Panc1 (cell line): ENCODE results near the gene KNCN. TPM values are rescaled to one million over a fixed set of nuclear protein-coding genes. Genes with fewer than 3 reads are reported as not detected.

Source experiments
- ATAC-seq: fragments of 200-7000 bp; cut with Tn5 transposase; 2 replicates; pipeline ENCODE4 v1.9.1; 2020; ENCODE audit warnings: mild to moderate bottlenecking, moderate library complexity
- BruUV-seq: library from RNA; stranded (reverse); fragments of 400-500 nt; replicated peaks from 2 replicates; lab custom pipeline; 2021; lab: Mats Ljungman, UMichigan
- CTCF ChIA-PET: fragments of 300-600 bp; sonication (Branson Sonifier 250); formaldehyde crosslinking; loops from one replicate; lab custom pipeline; 2022; ENCODE audit warnings: antibody characterized with exemption; lab: Charles Lee
- POLR2A ChIA-PET: fragments of 300-600 bp; sonication (Branson Sonifier 250); formaldehyde crosslinking; loops from one replicate; lab custom pipeline; 2022; ENCODE audit warnings: antibody characterized with exemption; lab: Charles Lee
- DNase-seq: peaks from one replicate; pipeline ENCODE4 v3.0.0-alpha.2; 2010; ENCODE audit warnings: low read depth, low spot score
- H3K27ac ChIP-seq: 2 replicates; pipeline ENCODE4 v1.5.1; 2011; ENCODE audit warnings: mild to moderate bottlenecking, low read length, inconsistent platforms
- H3K27me3 ChIP-seq: fragments of 200-500 bp; sonication (Bioruptor generic); 2 replicates; pipeline ENCODE4 v1.6.0; 2014; ENCODE audit warnings: low read length, inconsistent platforms; ENCODE audit not compliant: control insufficient read depth, insufficient read depth
- H3K36me3 ChIP-seq: fragments of 200-500 bp; sonication (Bioruptor generic); 2 replicates; pipeline ENCODE4 v1.5.1; 2014; ENCODE audit warnings: inconsistent platforms, mild to moderate bottlenecking, low read length, moderate library complexity; ENCODE audit not compliant: control insufficient read depth, insufficient read depth
- H3K4me1 ChIP-seq: 2 replicates; pipeline ENCODE4 v1.5.1; 2011; ENCODE audit warnings: inconsistent platforms, mild to moderate bottlenecking, low read length, moderate library complexity; ENCODE audit not compliant: control insufficient read depth, insufficient read depth
- H3K4me3 ChIP-seq, 2 experiments: 2 replicates each; pipeline ENCODE4 v1.5.1; 2011 to 2012; ENCODE audit warnings: low read depth in 2 of 2, low read length in 2 of 2, mild to moderate bottlenecking in 2 of 2, inconsistent platforms in 1 of 2, moderate library complexity in 1 of 2
- H3K9me3 ChIP-seq: fragments of 200-500 bp; sonication (Bioruptor generic); 2 replicates; pipeline ENCODE4 v1.5.1; 2014; ENCODE audit warnings: low read depth, mild to moderate bottlenecking, inconsistent platforms, low read length, moderate library complexity; ENCODE audit not compliant: control insufficient read depth, insufficient read depth
- CTCF ChIP-seq: fragments of 450-650 bp; IDR thresholded peaks from 2 replicates; pipeline ENCODE4 v1.5.1; 2017; ENCODE audit warnings: mild to moderate bottlenecking
- POLR2AphosphoS5 ChIP-seq: IDR thresholded peaks from 2 replicates; pipeline ENCODE4 v1.6.1; 2012; ENCODE audit warnings: mild to moderate bottlenecking, low read depth, low read length, moderate library complexity
- REST ChIP-seq, 2 experiments: IDR thresholded peaks; 2 replicates each; pipeline ENCODE4 v1.6.1; 2011 to 2012; ENCODE audit warnings: low read depth in 2 of 2, control low read depth in 1 of 2, low read length in 1 of 2, mild to moderate bottlenecking in 1 of 2, moderate library complexity in 1 of 2; ENCODE audit not compliant: insufficient read depth in 1 of 2
- SIN3A ChIP-seq: IDR thresholded peaks from 2 replicates; pipeline ENCODE4 v1.6.1; 2012; ENCODE audit warnings: low read depth, mild to moderate bottlenecking, low read length, moderate library complexity, borderline replicate concordance; ENCODE audit not compliant: insufficient read depth
- TCF7L2 ChIP-seq: IDR thresholded peaks from 2 replicates; pipeline ENCODE4 v1.6.1; 2011; ENCODE audit warnings: mild to moderate bottlenecking, low read depth, low read length, inconsistent platforms
- in situ Hi-C: cut with HindIII; loops from 2 replicates; pipeline ENCODE4 v1.10.0; 2016; ENCODE audit warnings: low sequenced_read_pairs, low pct_unique_long_range_greater_than_20kb
- intact Hi-C: fragments of 100-400 bp; cut with micrococcal nuclease; formaldehyde crosslinking; loops from one replicate; pipeline ENCODE4 v1.10.0; 2022; ENCODE audit not compliant: unreplicated experiment
- total RNA-seq: library from RNA; stranded (reverse); gene quantifications from one replicate; pipeline ENCODE4 v1.2.1, GENCODE V29; 2021; ENCODE audit not compliant: unreplicated experiment

Gene KNCN
- total RNA-seq, 1 experiment from 2014 or later, result not detected

- ATAC-seq (no peak), DNase-seq (no peak)
- CTCF ChIA-PET, result interaction anchor here (1.2 kb wide), 1 partner anchor 76 kb away, joined by 3 read pairs; no protein-coding TSS in a partner anchor
Measured at GRCh38 chr1:46522969-46523320, 28.5 kb downstream of the KNCN start.

More at GRCh38 chr1:46522969-46523320, 28.5 kb downstream of the KNCN start:
- Histone ChIP-seq H3K4me1 (peaks cover 4% of the 10 kb centered on the region; the same call in 1 of the 2 replicates), H3K4me3 (no peak overlapping the region), H3K27ac (no peak overlapping the region), H3K27me3 (no peaks in the 10 kb centered on the region), H3K9me3 (no peaks in the 10 kb centered on the region), H3K36me3 (no peaks in the 10 kb centered on the region)
- POLR2A ChIA-PET, result interaction anchor here (0.7 kb wide), 1 partner anchor 15 kb away, joined by 3 read pairs; no protein-coding TSS in a partner anchor
- no TSS peak for BruUV-seq
- in situ Hi-C loops, result no loop called here
- intact Hi-C loops, result no loop called here
- TF ChIP-seq TCF7L2, result no peak
- TF ChIP-seq POLR2AphosphoS5, result no peak
- no peak for TF ChIP-seq CTCF
- no peak for TF ChIP-seq SIN3A
- TF ChIP-seq REST (IDR thresholded peaks at IDR 0.05; ENCODE audit: insufficient read depth in 1 of 2, low read depth in 2 of 2, low read length in 1 of 2), result no peak
